ENCODE results near the gene OCA2. TPM values are rescaled to one million over a fixed set of nuclear protein-coding genes. Genes with fewer than 3 reads are reported as not detected.

Gene OCA2
- polyA plus RNA-seq, 1 donor from 2014 or later, result 0.97 TPM

- H2AFZ ChIP-seq (ENCODE audit: low read depth, low read length), result no peak overlapping the region
- H3K4me3 ChIP-seq (ENCODE audit: low read length), result no peak overlapping the region
- H3K9me3 ChIP-seq (ENCODE audit: low read length), result no peaks in the 10 kb centered on the region
- H3K4me2 ChIP-seq (ENCODE audit: low read length), result no peak overlapping the region
- H4K20me1 ChIP-seq (ENCODE audit: insufficient read depth), result no peaks in the 10 kb centered on the region
- H3F3A ChIP-seq (ENCODE audit: insufficient read depth, low read length, poor library complexity, severe bottlenecking), result no peaks in the 10 kb centered on the region
- no peaks in the 10 kb centered on the region for H3K36me3 ChIP-seq (ENCODE audit: insufficient read depth, low read length)
- H3K27me3 ChIP-seq (ENCODE audit: insufficient read depth, low read depth, low read length), result no peaks in the 10 kb centered on the region
- TF ChIP-seq MXI1 (conservative IDR thresholded peaks at IDR 0.05; ENCODE audit: poor library complexity, severe bottlenecking) (no peak), EP300 (conservative IDR thresholded peaks at IDR 0.05; ENCODE audit: poor library complexity, severe bottlenecking) (no peak), SMC3 (conservative IDR thresholded peaks at IDR 0.05; ENCODE audit: poor library complexity) (no peak), POLR2AphosphoS5 (IDR thresholded peaks at IDR 0.05) (no peak), RAD21 (conservative IDR thresholded peaks at IDR 0.05) (no peak), TAF1 (IDR thresholded peaks at IDR 0.05; ENCODE audit: low read depth) (no peak), EZH2 (IDR thresholded peaks at IDR 0.05; ENCODE audit: borderline replicate concordance, insufficient read depth, low read length, poor library complexity, severe bottlenecking) (no peak)
- TF ChIP-seq, protein P1, sequence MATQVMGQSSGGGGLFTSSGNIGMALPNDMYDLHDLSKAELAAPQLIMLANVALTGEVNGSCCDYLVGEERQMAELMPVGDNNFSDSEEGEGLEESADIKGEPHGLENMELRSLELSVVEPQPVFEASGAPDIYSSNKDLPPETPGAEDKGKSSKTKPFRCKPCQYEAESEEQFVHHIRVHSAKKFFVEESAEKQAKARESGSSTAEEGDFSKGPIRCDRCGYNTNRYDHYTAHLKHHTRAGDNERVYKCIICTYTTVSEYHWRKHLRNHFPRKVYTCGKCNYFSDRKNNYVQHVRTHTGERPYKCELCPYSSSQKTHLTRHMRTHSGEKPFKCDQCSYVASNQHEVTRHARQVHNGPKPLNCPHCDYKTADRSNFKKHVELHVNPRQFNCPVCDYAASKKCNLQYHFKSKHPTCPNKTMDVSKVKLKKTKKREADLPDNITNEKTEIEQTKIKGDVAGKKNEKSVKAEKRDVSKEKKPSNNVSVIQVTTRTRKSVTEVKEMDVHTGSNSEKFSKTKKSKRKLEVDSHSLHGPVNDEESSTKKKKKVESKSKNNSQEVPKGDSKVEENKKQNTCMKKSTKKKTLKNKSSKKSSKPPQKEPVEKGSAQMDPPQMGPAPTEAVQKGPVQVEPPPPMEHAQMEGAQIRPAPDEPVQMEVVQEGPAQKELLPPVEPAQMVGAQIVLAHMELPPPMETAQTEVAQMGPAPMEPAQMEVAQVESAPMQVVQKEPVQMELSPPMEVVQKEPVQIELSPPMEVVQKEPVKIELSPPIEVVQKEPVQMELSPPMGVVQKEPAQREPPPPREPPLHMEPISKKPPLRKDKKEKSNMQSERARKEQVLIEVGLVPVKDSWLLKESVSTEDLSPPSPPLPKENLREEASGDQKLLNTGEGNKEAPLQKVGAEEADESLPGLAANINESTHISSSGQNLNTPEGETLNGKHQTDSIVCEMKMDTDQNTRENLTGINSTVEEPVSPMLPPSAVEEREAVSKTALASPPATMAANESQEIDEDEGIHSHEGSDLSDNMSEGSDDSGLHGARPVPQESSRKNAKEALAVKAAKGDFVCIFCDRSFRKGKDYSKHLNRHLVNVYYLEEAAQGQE (IDR thresholded peaks at IDR 0.05; ENCODE audit: borderline replicate concordance), result no peak
- TF ChIP-seq, protein P2, sequence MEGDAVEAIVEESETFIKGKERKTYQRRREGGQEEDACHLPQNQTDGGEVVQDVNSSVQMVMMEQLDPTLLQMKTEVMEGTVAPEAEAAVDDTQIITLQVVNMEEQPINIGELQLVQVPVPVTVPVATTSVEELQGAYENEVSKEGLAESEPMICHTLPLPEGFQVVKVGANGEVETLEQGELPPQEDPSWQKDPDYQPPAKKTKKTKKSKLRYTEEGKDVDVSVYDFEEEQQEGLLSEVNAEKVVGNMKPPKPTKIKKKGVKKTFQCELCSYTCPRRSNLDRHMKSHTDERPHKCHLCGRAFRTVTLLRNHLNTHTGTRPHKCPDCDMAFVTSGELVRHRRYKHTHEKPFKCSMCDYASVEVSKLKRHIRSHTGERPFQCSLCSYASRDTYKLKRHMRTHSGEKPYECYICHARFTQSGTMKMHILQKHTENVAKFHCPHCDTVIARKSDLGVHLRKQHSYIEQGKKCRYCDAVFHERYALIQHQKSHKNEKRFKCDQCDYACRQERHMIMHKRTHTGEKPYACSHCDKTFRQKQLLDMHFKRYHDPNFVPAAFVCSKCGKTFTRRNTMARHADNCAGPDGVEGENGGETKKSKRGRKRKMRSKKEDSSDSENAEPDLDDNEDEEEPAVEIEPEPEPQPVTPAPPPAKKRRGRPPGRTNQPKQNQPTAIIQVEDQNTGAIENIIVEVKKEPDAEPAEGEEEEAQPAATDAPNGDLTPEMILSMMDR (IDR thresholded peaks at IDR 0.05; ENCODE audit: poor library complexity, severe bottlenecking), result no peak
- H3K27ac ChIP-seq (ENCODE audit: low read length), result no peak overlapping the region
- no peaks in the 10 kb centered on the region for H3K9me2 ChIP-seq (ENCODE audit: insufficient read depth, low read length)
- H3K9ac ChIP-seq (ENCODE audit: low read length), result no peak overlapping the region
- H3K79me2 ChIP-seq (replicated peaks; ENCODE audit: insufficient read depth, low read length), result no peaks in the 10 kb centered on the region
Observed at GRCh38 chr15:28026221-28026620, 72.9 kb downstream of the OCA2 start.

DNA sequence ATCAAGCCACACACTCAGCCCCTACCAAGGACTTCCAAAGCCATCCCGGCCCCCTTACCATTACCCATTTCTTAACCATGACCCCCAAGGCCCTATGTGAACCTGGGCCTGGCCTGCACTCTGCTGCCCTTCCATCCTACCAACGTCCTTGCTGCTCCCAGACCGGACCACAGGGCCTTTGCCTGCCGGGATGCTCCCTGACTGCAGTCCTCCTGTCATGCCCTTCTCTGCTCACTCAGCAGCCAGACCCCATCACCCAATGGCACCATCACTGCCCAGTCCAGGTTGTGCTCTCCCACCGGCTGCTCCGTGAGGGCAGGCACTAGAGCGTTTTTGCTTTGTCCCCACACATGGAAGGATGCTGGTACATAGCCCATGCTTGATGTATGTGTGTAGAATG is 73.7 kb downstream of the OCA2 start:
- no peaks in the 10 kb centered on the region for H3K79me2 ChIP-seq (replicated peaks; ENCODE audit: insufficient read depth, low read length)
- no peak overlapping the region for H3K4me3 ChIP-seq (ENCODE audit: low read length)
- H3K9me2 ChIP-seq (ENCODE audit: insufficient read depth, low read length), result no peaks in the 10 kb centered on the region
- no peaks in the 10 kb centered on the region for H3K36me3 ChIP-seq (ENCODE audit: insufficient read depth, low read length)
- H3K9ac ChIP-seq (ENCODE audit: low read length), result no peak overlapping the region
- no peaks in the 10 kb centered on the region for H3K27me3 ChIP-seq (ENCODE audit: insufficient read depth, low read depth, low read length)
- no peak overlapping the region for H2AFZ ChIP-seq (ENCODE audit: low read depth, low read length)
- H3K9me3 ChIP-seq (ENCODE audit: low read length), result no peaks in the 10 kb centered on the region
- no peak for TF ChIP-seq EP300 (conservative IDR thresholded peaks at IDR 0.05; ENCODE audit: poor library complexity, severe bottlenecking)
- TF ChIP-seq, protein P2 (IDR thresholded peaks at IDR 0.05; ENCODE audit: poor library complexity, severe bottlenecking), result no peak
- TF ChIP-seq RAD21 (conservative IDR thresholded peaks at IDR 0.05), result no peak
- no peak for TF ChIP-seq TAF1 (IDR thresholded peaks at IDR 0.05; ENCODE audit: low read depth)
- TF ChIP-seq, protein P1 (IDR thresholded peaks at IDR 0.05; ENCODE audit: borderline replicate concordance), result no peak
- TF ChIP-seq MXI1 (conservative IDR thresholded peaks at IDR 0.05; ENCODE audit: poor library complexity, severe bottlenecking), result no peak
- TF ChIP-seq POLR2AphosphoS5 (IDR thresholded peaks at IDR 0.05), result no peak
- no peak for TF ChIP-seq EZH2 (IDR thresholded peaks at IDR 0.05; ENCODE audit: borderline replicate concordance, insufficient read depth, low read length, poor library complexity, severe bottlenecking)
- no peak for TF ChIP-seq SMC3 (conservative IDR thresholded peaks at IDR 0.05; ENCODE audit: poor library complexity)
- H3K4me2 ChIP-seq (ENCODE audit: low read length), result no peak overlapping the region
- no peaks in the 10 kb centered on the region for H3F3A ChIP-seq (ENCODE audit: insufficient read depth, low read length, poor library complexity, severe bottlenecking)
- H3K27ac ChIP-seq (ENCODE audit: low read length), result no peak overlapping the region
- H4K20me1 ChIP-seq (ENCODE audit: insufficient read depth), result no peaks in the 10 kb centered on the region

All from neural cell (in vitro differentiated cells).